NOMO-1 treated with DMSO at 0.1 percent for 48 hours (cell line): ENCODE results near the gene CDC14A.
A peak's percentile ranks its signal among the peaks of the same experiment; 100 is the strongest.
"Not testable (repeated sequence)": the region's sequence is repeated elsewhere in the genome, so short reads cannot be mapped to it uniquely, and the experiment has no call there.

Source experiments
- DNase-seq: peaks from one replicate; lab custom pipeline; 2025; ENCODE audit not compliant: unreplicated experiment; lab: John Stamatoyannopoulos, UW

Gene CDC14A

GRCh38 chr1:100361511-100362089 lies 9.3 kb downstream of the CDC14A start:
- no peak for DNase-seq

GRCh38 chr1:100362821-100363466 lies 10.6 kb downstream of the CDC14A start:
- DNase-seq, result no peak

- no peak for DNase-seq
Measured at GRCh38 chr1:100363831-100364230, 11.5 kb downstream of the CDC14A start.

GRCh38 chr1:100364697-100365096 lies 12.4 kb downstream of the CDC14A start:
- no peak for DNase-seq

- DNase-seq, result no peak
Measured at GRCh38 chr1:100366209-100366525, 13.9 kb downstream of the CDC14A start.

- not testable (repeated sequence) for DNase-seq
Measured at GRCh38 chr1:100369339-100369738, 17.0 kb downstream of the CDC14A start.

GRCh38 chr1:100373953-100374352 lies 21.6 kb downstream of the CDC14A start:
- not testable (repeated sequence) for DNase-seq

GRCh38 chr1:100376890-100377289 lies 24.6 kb downstream of the CDC14A start:
- DNase-seq, result not testable (repeated sequence)

GRCh38 chr1:100377590-100378361 lies 25.5 kb downstream of the CDC14A start:
- no peak for DNase-seq

- DNase-seq, result no peak
Measured at GRCh38 chr1:100378956-100379355, 26.6 kb downstream of the CDC14A start.

- no peak for DNase-seq
Measured at GRCh38 chr1:100380635-100381034, 28.3 kb downstream of the CDC14A start.

GRCh38 chr1:100382657-100383056 lies 30.4 kb downstream of the CDC14A start:
- DNase-seq, result peak; percentile 20

GRCh38 chr1:100383743-100384405 lies 31.6 kb downstream of the CDC14A start:
- no peak for DNase-seq

- no peak for DNase-seq
Measured at GRCh38 chr1:100387209-100387608, 34.9 kb downstream of the CDC14A start.

GRCh38 chr1:100387657-100388350 lies 35.5 kb downstream of the CDC14A start:
- no peak for DNase-seq

GRCh38 chr1:100390531-100390930 lies 38.2 kb downstream of the CDC14A start:
- DNase-seq, result no peak

- DNase-seq, result no peak
Measured at GRCh38 chr1:100391675-100392074, 39.4 kb downstream of the CDC14A start.

- DNase-seq, result no peak
Measured at GRCh38 chr1:100392756-100393155, 40.5 kb downstream of the CDC14A start.

GRCh38 chr1:100394285-100394684 lies 42.0 kb downstream of the CDC14A start:
- peak; percentile 28 for DNase-seq

- no peak for DNase-seq
Measured at GRCh38 chr1:100395913-100396312, 43.6 kb downstream of the CDC14A start.

- DNase-seq, result no peak
Measured at GRCh38 chr1:100396651-100397050, 44.3 kb downstream of the CDC14A start.
